ENCODE results near the gene DNAJB14. TPM values are rescaled to one million over a fixed set of nuclear protein-coding genes. Genes with fewer than 3 reads are reported as not detected.

DNAJB14 gene
- total and polyA plus RNA-seq, 2 experiments from 2014 or later: 24.9 to 27.3 TPM

DNA sequence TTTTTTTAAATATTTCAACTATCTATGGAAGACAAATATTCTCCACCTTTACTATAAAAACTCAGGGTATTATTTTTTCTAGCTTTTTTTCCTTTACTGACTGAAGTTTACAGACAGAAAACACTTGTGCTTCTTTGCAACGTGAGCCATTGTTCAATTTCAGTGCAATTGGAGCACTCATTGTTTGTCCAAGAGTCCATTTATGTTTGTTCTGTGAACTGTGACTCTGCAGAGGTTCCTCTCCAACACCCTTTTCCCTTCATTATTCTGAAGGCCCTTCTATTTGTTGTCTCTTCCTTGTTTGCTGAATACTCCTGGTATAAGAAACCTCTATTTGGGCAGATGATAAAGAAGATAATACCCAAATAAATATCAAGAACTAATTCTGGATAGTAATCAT, 92.4 kb downstream of the DNAJB14 start:
- no peaks in the 10 kb centered on the region for H4K20me1 ChIP-seq (replicated peaks; ENCODE audit: insufficient read depth)
- no peak overlapping the region for H3K27ac ChIP-seq (ENCODE audit: low read depth)
- peaks cover 8% of the 10 kb centered on the region for H3K4me1 ChIP-seq (ENCODE audit: insufficient read depth)
- DNase-seq (ENCODE audit: low spot score) (no peak), ATAC-seq (no peak)
- Mint-ChIP-seq H3K36me3 (ENCODE audit: low read depth) (no peaks in the 10 kb centered on the region), H3K4me1 (peaks cover 10% of the 10 kb centered on the region; the same call in 2 of the 3 replicates), H3K4me3 (no peak overlapping the region), H3K9me3 (no peaks in the 10 kb centered on the region), H3K27me3 (ENCODE audit: insufficient read depth, low read depth, poor library complexity) (peaks cover 5% of the 10 kb centered on the region), H3K27ac (no peak overlapping the region)
- TF ChIP-seq EZH2 (IDR thresholded peaks at IDR 0.05; ENCODE audit: low read depth, unreplicated experiment) (no peak), EZH2phosphoT487 (IDR thresholded peaks at IDR 0.05; ENCODE audit: unreplicated experiment) (no peak), JUNB (IDR thresholded peaks at IDR 0.05; ENCODE audit: unreplicated experiment) (no peak), POLR2AphosphoS5 (IDR thresholded peaks at IDR 0.05; ENCODE audit: low read depth) (no peak), ZNF331 (CRISPR knock-in tag; IDR thresholded peaks at IDR 0.05; ENCODE audit: low read depth) (no peak), CREB1 (CRISPR knock-in tag; IDR thresholded peaks at IDR 0.05; ENCODE audit: low read depth) (no peak), NANOG (IDR thresholded peaks at IDR 0.05; ENCODE audit: borderline replicate concordance) (no peak), ZNF114 (CRISPR knock-in tag; IDR thresholded peaks at IDR 0.05) (no peak), STAT1 (IDR thresholded peaks at IDR 0.05; ENCODE audit: unreplicated experiment) (no peak)
- TF ChIP-seq, protein P1, sequence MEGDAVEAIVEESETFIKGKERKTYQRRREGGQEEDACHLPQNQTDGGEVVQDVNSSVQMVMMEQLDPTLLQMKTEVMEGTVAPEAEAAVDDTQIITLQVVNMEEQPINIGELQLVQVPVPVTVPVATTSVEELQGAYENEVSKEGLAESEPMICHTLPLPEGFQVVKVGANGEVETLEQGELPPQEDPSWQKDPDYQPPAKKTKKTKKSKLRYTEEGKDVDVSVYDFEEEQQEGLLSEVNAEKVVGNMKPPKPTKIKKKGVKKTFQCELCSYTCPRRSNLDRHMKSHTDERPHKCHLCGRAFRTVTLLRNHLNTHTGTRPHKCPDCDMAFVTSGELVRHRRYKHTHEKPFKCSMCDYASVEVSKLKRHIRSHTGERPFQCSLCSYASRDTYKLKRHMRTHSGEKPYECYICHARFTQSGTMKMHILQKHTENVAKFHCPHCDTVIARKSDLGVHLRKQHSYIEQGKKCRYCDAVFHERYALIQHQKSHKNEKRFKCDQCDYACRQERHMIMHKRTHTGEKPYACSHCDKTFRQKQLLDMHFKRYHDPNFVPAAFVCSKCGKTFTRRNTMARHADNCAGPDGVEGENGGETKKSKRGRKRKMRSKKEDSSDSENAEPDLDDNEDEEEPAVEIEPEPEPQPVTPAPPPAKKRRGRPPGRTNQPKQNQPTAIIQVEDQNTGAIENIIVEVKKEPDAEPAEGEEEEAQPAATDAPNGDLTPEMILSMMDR (conservative IDR thresholded peaks at IDR 0.05; ENCODE audit: low read depth in 2 of 2): no peak
- TF ChIP-seq, protein P2, sequence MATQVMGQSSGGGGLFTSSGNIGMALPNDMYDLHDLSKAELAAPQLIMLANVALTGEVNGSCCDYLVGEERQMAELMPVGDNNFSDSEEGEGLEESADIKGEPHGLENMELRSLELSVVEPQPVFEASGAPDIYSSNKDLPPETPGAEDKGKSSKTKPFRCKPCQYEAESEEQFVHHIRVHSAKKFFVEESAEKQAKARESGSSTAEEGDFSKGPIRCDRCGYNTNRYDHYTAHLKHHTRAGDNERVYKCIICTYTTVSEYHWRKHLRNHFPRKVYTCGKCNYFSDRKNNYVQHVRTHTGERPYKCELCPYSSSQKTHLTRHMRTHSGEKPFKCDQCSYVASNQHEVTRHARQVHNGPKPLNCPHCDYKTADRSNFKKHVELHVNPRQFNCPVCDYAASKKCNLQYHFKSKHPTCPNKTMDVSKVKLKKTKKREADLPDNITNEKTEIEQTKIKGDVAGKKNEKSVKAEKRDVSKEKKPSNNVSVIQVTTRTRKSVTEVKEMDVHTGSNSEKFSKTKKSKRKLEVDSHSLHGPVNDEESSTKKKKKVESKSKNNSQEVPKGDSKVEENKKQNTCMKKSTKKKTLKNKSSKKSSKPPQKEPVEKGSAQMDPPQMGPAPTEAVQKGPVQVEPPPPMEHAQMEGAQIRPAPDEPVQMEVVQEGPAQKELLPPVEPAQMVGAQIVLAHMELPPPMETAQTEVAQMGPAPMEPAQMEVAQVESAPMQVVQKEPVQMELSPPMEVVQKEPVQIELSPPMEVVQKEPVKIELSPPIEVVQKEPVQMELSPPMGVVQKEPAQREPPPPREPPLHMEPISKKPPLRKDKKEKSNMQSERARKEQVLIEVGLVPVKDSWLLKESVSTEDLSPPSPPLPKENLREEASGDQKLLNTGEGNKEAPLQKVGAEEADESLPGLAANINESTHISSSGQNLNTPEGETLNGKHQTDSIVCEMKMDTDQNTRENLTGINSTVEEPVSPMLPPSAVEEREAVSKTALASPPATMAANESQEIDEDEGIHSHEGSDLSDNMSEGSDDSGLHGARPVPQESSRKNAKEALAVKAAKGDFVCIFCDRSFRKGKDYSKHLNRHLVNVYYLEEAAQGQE (IDR thresholded peaks at IDR 0.05; ENCODE audit: unreplicated experiment): no peak
- TF ChIP-seq, protein P3, sequence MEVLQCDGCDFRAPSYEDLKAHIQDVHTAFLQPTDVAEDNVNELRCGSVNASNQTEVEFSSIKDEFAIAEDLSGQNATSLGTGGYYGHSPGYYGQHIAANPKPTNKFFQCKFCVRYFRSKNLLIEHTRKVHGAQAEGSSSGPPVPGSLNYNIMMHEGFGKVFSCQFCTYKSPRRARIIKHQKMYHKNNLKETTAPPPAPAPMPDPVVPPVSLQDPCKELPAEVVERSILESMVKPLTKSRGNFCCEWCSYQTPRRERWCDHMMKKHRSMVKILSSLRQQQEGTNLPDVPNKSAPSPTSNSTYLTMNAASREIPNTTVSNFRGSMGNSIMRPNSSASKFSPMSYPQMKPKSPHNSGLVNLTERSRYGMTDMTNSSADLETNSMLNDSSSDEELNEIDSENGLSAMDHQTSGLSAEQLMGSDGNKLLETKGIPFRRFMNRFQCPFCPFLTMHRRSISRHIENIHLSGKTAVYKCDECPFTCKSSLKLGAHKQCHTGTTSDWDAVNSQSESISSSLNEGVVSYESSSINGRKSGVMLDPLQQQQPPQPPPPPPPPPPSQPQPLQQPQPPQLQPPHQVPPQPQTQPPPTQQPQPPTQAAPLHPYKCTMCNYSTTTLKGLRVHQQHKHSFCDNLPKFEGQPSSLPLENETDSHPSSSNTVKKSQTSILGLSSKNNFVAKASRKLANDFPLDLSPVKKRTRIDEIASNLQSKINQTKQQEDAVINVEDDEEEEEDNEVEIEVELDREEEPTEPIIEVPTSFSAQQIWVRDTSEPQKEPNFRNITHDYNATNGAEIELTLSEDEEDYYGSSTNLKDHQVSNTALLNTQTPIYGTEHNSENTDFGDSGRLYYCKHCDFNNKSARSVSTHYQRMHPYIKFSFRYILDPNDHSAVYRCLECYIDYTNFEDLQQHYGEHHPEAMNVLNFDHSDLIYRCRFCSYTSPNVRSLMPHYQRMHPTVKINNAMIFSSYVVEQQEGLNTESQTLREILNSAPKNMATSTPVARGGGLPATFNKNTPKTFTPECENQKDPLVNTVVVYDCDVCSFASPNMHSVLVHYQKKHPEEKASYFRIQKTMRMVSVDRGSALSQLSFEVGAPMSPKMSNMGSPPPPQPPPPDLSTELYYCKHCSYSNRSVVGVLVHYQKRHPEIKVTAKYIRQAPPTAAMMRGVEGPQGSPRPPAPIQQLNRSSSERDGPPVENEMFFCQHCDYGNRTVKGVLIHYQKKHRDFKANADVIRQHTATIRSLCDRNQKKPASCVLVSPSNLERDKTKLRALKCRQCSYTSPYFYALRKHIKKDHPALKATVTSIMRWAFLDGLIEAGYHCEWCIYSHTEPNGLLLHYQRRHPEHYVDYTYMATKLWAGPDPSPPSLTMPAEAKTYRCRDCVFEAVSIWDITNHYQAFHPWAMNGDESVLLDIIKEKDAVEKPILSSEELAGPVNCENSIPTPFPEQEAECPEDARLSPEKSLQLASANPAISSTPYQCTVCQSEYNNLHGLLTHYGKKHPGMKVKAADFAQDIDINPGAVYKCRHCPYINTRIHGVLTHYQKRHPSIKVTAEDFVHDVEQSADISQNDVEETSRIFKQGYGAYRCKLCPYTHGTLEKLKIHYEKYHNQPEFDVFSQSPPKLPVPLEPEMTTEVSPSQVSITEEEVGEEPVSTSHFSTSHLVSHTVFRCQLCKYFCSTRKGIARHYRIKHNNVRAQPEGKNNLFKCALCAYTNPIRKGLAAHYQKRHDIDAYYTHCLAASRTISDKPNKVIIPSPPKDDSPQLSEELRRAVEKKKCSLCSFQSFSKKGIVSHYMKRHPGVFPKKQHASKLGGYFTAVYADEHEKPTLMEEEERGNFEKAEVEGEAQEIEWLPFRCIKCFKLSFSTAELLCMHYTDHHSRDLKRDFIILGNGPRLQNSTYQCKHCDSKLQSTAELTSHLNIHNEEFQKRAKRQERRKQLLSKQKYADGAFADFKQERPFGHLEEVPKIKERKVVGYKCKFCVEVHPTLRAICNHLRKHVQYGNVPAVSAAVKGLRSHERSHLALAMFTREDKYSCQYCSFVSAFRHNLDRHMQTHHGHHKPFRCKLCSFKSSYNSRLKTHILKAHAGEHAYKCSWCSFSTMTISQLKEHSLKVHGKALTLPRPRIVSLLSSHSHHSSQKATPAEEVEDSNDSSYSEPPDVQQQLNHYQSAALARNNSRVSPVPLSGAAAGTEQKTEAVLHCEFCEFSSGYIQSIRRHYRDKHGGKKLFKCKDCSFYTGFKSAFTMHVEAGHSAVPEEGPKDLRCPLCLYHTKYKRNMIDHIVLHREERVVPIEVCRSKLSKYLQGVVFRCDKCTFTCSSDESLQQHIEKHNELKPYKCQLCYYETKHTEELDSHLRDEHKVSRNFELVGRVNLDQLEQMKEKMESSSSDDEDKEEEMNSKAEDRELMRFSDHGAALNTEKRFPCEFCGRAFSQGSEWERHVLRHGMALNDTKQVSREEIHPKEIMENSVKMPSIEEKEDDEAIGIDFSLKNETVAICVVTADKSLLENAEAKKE (CRISPR knock-in tag; IDR thresholded peaks at IDR 0.05): no peak
- TF ChIP-seq, protein P4, sequence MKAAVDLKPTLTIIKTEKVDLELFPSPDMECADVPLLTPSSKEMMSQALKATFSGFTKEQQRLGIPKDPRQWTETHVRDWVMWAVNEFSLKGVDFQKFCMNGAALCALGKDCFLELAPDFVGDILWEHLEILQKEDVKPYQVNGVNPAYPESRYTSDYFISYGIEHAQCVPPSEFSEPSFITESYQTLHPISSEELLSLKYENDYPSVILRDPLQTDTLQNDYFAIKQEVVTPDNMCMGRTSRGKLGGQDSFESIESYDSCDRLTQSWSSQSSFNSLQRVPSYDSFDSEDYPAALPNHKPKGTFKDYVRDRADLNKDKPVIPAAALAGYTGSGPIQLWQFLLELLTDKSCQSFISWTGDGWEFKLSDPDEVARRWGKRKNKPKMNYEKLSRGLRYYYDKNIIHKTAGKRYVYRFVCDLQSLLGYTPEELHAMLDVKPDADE (IDR thresholded peaks at IDR 0.05): no peak
- no peak overlapping the region for H3K4me3 ChIP-seq
- H3K27me3 ChIP-seq (ENCODE audit: insufficient read depth): no peaks in the 10 kb centered on the region
- H2AFZ ChIP-seq: no peak overlapping the region
- H3K79me2 ChIP-seq (replicated peaks; ENCODE audit: insufficient read depth): no peaks in the 10 kb centered on the region
- no peaks in the 10 kb centered on the region for H3K9me2 ChIP-seq (ENCODE audit: insufficient read depth)
- H3K36me3 ChIP-seq (ENCODE audit: insufficient read depth): no peaks in the 10 kb centered on the region
- H3F3A ChIP-seq (replicated peaks; ENCODE audit: low read depth): no peaks in the 10 kb centered on the region
- no peak overlapping the region for H3K4me2 ChIP-seq
